ENCODE measurements around the gene ITPK1.

Gene ITPK1

GRCh38 chr14:92890830-92891588 lies 224.7 kb downstream of the ITPK1 start:
- DNase-seq (ENCODE audit: low read depth in 2 of 2) = no peak

GRCh38 chr14:92888896-92889295 lies 226.8 kb downstream of the ITPK1 start:
- DNase-seq (ENCODE audit: low read depth in 2 of 2) = no peak

GRCh38 chr14:92887157-92887556 lies 228.6 kb downstream of the ITPK1 start:
- no peak for DNase-seq (ENCODE audit: low read depth in 2 of 2)

All from stimulated activated CD4-positive, alpha-beta T cell treated with anti-CD3 and anti-CD28 coated beads, Interleukin-1b, Interleukin-23, amount 100 ng/mL, for 4 hours (primary cell).